NCI-H1417 (cell line): Measurements from ENCODE around the gene FKBP2.

Experiments used
- DNase-seq, 3 experiments: peaks; one replicate each; lab custom pipeline; 2025; lab: John Stamatoyannopoulos, UW

The FKBP2 gene

DNA sequence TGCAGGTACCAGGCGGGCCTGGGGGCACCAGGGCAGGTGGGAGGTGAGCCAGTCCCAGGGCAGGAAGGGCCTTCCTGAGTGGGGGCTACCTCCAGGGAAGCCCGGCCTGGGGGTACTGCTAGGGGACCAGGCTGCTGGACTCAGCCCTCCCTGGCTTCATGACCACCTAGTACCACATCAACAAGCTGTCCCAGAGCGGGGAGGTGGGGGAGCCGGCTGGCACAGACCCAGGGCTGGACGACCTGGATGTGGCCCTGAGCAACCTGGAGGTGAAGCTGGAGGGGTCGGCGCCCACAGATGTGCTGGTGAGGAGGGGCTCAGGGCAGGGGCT, 21.6 kb upstream of the FKBP2 start:
- no peak for DNase-seq

DNA sequence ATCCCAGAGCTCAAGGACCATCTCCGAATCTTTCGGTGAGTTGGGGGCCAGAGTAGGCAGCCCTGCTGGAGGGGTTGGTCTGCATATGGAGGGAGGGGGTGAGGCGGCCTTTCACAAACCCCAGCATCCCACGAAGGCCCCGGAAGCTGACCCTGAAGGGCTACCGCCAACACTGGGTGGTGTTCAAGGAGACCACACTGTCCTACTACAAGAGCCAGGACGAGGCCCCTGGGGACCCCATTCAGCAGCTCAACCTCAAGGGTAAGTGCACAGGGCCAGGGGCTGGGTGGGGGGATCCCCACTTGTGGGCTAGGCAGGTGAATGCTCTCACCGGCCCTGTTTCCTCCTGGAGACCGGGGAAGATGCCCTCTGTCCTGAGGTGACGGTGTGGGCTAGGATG, 21.1 kb upstream of the FKBP2 start:
- no peak for DNase-seq

DNA sequence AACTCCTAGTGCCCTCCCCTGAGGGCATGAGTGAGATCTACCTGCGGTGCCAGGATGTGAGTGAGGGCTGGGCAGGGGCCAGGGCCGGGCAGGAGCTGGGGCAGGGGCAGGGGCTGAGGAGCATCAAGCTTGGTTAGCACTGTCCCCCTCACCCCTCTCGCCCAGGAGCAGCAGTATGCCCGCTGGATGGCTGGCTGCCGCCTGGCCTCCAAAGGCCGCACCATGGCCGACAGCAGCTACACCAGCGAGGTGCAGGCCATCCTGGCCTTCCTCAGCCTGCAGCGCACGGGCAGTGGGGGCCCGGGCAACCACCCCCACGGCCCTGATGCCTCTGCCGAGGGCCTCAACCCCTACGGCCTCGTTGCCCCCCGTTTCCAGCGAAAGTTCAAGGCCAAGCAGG, 20.6 kb upstream of the FKBP2 start:
- no peak for DNase-seq

DNA sequence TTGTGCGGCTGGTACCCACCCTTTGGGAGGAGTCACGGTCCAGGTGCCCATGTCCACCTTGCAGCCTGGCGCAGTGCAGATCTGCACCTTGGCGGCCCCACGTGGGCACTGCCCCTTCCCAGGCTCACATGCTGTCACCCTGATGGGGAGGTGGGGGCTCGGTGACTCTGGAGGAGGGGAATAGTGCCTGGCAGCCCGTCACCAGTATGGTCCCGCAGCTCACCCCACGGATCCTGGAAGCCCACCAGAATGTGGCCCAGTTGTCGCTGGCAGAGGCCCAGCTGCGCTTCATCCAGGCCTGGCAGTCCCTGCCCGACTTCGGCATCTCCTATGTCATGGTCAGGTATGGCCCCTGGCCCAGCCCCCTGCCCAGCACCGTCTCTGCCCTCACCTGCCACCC, 20.1 kb upstream of the FKBP2 start:
- DNase-seq: no peak

DNA sequence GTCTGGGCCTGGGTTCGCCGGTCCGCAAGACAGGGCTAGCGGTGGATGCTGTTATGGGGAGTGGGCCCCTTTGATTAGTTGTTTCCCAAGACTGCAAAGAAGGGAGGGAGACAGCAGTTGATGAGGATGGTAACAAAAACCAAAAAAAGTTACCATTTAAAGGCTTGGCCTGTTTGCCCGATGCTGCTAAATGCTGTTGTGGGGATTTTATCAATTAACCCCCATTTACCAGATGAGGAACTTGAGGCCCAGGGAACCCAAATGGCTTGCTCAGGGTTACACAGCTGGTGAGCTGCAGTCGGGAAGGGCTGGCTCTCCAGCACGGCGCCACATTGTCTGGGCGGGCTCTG, 18.3 kb upstream of the FKBP2 start:
- peak in 1 of 3 experiments; percentile 75 for DNase-seq

DNA sequence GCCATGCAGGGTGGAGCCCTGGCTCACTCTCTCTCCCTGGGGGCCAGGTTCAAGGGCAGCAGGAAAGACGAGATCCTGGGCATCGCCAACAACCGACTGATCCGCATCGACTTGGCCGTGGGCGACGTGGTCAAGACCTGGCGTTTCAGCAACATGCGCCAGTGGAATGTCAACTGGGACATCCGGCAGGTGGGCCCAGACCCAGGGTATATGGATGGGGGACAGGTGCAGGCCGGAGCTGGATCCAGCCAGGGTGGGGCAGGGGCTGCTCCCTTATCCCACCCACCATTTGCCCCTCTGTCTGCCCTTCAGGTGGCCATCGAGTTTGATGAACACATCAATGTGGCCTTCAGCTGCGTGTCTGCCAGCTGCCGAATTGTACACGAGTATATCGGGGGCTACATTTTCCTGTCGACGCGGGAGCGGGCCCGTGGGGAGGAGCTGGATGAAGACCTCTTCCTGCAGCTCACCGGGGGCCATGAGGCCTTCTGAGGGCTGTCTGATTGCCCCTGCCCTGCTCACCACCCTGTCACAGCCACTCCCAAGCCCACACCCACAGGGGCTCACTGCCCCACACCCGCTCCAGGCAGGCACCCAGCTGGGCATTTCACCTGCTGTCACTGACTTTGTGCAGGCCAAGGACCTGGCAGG, 17.8 kb upstream of the FKBP2 start:
- DNase-seq: no peak

DNA sequence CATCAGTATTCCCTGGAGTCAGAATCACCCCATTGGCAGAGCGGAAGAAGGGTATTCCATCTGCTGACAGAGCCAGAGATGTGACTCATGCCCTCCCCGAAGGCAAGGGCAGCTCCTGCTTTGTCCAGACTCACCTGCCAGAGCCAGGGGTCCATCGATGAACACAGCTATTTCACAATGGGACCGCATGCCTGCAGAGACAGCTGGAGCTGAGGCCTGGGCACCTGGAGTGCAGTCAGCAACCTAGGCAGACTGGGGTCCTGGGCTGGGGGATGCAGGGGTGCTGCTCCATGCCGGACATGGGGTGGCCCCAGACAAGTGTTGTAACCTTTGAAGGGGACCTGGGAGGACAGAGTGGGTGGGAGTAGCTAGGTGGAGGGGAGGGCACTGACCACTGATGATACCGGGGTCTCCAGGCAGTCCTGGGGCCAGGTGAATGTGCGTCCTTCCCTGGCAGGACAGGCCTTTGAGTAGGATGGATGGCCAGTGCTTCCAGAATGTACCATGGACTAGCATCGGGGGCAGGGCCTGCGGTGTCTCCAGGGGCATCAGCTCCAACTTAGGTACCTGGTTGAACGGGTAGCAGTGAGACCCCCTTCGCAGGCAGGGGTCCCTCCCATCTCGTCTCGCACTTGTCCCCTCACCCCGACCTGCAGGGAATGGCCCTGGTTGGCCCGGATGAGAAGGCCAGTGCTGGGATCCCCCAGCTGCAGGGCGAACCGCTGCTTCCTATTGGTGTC, 16.6 kb upstream of the FKBP2 start:
- DNase-seq: no peak

DNA sequence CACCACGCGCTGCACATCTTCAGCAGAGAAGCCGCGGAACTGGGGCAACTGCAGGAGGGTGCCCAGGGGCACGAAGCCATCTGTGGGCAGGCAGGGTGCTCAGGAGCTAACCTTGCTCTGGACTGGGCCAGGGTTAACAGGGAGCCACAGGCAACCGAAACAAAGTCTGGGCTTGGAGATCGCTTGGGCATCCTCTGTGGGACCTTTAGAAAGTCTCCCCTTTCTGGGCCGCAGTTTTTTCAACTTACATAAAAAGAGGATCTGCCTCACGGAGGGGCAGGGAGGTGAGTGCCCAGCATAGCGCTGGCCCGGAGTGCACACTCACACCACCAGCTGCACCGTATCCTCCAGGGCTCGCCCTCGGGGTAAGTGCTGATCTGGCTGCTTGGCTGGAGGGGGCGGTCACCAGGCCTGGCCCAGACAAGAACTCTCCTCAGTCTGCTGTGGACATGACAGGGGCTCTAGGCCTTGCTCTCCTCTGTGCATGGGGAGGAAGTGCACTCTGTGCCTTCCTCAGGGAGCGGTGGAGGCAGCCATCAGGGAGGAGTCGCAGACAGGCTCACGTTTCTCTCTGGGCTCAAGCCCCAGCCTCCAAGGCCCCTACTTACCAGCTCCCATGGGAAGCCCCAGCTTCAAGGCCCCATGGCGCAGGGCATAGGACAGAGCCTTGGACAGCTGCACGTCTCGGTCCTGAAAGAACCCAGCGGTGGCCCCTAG, 15.8 kb upstream of the FKBP2 start:
- no peak for DNase-seq

DNA sequence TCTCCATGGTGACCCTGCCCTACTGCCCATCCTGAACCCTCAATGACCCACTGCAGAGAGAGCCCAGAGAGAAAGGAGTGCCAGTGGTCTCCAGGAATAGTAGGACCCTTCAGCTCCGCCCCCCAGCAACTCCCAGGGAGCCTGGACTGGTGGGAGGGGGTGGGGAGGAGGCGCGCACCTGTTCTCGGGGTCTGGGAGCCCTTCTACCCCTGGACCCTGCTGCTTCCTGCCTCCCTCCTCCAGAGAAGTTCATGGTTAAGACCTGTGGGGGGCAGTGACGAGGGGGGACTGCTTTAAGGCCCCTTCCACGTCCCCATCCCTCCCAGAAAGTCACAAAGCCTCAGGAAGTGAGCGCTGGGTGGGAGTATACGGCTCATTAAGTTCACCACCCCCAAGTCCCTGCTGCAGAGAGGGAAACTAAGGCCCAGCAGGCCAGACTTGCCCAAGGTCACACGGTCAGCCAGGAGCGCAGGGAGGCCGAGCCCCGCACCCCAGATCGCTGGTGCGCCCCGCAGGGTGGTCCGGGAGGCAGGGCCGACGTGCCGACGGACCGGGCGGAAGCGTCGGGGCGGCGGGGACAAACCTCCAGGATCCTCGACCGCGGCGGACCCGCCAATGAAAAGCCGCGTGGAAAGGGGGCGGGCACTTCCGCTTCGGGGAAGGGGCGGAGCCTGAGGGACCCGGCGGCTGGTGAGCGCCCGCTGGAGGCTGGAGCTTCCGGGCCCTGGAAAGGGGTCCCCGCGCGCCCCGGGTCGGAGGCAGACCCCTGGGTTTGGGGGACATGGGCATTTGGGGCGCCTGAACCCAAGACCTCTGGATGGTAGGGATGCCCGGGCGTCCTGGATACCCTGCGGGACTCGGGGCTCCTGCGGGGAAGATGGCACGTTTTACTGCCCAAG, 15.0 kb upstream of the FKBP2 start, which contains the start of the genes NUDT22 and TRPT1:
Gene NUDT22, plus strand, starts transcription at position 667 of the 899 bp plus-strand sequence. CDS start 379 bp downstream, outside the sequence.
Gene TRPT1, minus strand, starts transcription at position 579 of the 899 bp plus-strand sequence. Its CDS starts 326 bp downstream, at position 253.
- DNase-seq: peak; percentile 87 to 93 (median 90)

DNA sequence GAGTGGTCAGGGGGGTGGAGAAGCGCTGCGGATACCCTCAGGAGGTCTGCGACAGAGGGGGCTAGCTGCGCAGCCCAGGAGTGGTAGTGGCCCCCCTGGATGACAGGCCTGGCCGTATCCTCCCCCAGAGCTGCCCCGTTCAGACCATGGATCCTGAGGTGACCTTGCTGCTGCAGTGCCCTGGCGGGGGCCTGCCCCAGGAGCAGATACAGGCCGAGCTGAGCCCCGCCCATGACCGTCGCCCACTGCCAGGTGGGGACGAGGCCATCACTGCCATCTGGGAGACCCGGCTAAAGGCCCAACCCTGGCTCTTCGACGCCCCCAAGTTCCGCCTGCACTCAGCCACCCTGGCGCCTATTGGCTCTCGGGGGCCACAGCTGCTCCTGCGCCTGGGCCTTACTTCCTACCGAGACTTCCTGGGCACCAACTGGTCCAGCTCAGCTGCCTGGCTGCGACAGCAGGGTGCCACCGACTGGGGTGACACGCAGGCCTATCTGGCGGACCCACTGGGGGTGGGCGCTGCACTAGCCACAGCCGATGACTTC, 14.3 kb upstream of the FKBP2 start:
- peak in 2 of 3 experiments; percentile 79 to 80 for DNase-seq

DNA sequence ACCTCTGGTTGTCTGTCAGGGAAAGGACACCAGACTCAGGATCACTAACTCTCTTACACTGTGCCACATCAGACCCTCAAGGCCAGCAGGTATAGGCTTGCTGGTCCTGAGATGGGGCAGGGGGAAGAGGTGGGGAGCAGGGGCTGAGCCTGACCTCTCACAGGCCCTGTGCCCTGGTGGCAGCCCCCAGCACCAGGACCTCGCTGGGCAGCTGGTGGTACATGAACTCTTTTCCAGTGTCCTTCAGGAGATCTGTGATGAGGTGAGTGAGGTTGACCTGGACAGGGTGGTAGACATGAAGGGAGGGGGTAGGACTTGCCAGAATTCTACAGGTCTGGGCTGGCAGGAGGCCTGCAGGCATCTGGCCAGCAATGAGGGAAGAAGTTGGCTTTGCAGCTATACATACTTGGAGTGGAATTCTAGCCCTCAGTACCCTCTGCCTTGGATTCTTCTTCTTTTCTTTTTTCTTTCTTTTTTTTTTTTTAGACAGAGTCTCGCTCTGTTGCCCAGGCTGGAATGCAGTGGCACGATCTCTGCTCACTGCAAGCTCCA, 13.4 kb upstream of the FKBP2 start:
- DNase-seq: no peak

DNA sequence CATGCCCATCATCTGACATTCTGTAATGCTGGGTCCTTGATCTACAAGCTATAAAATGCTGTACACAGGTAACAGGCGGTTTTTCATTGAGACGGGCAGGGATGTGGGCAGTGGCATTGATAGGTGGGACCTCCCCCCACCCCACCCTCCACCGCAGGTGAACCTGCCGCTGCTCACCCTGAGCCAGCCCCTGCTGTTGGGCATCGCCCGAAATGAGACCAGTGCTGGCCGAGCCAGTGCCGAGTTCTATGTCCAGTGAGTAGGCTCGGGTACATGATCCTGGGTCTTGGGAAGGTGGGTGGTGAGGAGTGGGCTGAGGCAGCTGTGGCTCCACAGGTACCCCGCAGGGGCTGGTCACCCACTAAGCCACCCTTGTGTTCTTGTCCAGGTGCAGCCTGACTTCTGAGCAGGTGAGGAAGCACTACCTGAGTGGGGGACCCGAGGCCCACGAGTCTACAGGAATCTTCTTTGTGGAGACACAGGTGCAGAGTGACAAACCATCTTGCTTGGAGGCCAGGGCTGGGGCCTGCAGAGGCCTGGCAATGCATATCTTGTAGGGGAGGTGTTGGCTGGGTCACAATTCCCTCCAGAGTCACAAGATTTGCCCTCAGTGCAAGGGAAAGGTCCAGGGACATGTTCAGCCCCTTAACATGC, 11.7 kb upstream of the FKBP2 start:
- DNase-seq: no peak

DNA sequence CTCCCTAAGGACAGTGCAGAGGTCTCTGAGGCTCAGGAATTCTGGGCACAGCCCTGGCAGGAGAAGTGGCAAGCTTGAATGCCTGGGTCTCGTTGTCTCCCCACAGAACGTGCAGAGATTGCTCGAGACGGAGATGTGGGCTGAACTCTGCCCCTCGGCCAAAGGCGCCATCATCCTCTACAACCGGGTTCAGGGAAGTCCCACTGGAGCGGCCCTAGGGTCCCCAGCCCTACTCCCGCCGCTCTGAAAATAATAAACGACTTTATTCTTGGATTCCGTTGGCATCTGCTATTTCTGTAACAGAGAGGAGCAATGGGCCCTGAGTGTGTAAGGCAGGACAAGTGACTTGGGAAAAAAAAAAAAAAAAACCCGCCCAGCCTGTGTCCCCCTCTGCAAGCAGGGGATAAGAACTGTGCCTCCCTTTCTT, 11.1 kb upstream of the FKBP2 start:
- no peak for DNase-seq

DNA sequence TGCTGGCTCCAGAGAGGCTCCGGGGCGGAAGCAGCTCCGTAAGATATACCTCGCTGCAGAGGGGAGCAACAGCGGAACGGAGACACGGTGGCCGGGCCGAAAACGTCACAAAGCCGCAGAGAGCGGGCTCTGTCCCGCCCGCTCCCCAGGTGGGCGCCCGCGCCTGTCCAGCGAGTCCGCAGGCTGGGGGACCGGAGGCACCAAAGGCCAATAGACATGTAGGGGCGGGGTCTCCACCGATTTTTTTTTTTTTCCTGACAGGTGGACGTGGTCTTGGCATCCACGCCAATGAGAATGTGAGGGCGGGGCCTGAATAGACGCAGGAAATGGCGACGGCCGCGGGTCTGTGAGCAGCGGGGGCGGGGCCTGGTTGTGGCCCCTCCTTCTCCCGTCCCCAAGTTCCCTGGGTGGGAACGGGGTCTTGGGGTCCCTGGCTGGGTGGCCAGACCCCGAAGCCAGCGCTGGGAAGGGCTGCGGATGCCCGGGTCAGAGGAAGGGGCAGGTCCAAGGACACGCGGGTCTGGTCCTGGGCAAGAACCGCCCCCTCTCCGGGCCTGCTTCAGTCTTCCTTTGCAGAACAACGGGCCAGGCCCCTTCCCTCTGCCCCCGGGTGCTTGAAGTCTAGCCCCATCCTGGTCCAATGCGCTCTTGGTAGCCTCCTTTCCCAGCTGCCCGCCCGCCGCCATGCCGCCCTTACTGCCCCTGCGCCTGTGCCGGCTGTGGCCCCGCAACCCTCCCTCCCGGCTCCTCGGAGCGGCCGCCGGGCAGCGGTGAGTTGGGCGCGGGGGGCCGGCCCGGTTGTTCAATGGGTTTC, 10.5 kb upstream of the FKBP2 start, which contains the start of gene DNAJC4:
Gene DNAJC4, plus strand, starts transcription at position 378 of the 814 bp plus-strand sequence. Its CDS starts 307 bp downstream, at position 685.
- DNase-seq: peak; percentile 96 to 99 (median 98)

DNA sequence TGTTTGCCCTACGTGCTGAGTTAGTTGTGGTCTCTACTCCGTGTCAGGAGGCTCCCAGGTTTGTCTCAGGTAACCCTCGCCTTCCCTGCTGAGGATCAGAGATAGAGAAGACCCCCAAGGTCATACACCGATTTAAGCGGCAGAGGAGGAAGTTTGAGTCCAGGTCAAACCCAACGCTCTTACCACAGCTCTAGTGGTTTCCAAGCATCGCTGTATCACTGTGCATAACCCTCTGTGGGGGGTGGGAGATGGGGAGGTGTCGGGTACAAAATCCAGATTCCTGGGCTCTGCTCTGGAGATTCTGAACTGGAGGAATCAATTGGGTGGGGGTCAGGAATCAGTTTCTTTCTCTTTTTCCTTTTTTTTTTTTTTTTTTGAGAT, 9.9 kb upstream of the FKBP2 start:
- DNase-seq: no peak

DNA sequence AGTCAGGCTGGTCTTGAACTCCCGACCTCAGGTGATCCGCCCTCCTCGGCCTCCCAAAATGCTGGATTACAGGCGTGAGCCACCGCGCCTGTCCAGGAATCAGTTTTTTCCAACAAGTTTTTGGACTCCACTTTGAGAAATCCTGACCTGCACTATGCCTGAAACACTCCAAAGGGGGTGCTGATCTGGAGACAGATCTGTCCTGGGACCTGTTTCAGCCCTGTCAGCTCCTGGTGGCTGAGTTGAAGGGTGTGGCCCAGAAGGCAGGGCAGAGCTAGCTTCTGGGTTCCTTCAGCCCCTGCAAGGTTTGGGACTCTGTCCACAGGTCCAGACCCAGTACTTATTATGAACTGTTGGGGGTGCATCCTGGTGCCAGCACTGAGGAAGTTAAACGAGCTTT, 9.3 kb upstream of the FKBP2 start:
- DNase-seq: no peak

DNA sequence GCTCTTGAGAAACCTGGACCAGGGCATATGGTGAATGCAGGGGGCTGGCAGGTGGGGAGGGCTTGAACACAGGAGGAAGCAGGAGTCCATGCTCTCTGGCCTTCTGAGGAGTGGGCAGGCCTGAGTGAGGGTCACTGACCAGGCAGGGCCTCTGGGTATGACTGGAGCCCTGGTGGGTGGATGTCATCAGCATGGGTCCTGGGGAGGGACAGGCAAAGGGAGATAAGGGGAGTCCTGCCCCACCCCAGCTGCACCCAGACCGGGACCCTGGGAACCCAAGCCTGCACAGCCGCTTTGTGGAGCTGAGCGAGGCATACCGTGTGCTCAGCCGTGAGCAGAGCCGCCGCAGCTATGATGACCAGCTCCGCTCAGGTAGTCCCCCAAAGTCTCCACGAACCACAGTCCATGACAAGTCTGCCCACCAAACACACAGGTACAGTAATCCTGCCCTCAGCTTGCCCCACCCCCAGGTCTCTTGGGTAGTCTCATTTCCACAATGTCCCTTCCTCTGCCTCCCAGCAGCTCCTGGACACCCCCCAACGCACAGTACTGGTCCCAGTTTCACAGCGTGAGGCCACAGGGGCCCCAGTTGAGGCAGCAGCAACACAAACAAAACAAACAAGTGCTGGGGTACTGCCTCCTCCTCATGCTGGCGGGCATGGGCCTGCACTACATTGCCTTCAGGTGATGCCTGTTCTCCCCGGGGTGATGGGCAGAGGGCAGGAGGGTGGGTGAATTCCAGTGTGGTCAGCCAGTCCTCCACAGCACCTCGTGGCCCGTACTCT, 8.5 kb upstream of the FKBP2 start:
- DNase-seq: no peak

DNA sequence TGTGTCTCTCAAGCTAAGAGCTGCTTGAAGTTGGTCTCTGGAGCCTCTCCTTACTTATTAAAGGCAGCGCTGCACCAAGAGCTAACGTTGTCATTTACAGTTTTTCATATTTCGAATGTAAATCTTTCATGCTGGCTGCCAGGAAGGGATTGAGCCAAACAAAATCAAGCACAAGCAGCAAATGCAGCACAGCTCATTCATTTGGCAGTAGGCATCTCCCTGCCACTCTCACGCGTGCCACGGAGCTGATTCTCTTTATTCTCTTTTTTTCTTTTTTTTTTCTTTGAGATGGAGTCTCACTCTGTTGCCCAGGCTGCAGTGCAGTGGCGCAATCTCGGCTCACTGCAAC, 8.0 kb upstream of the FKBP2 start:
- no peak for DNase-seq

DNA sequence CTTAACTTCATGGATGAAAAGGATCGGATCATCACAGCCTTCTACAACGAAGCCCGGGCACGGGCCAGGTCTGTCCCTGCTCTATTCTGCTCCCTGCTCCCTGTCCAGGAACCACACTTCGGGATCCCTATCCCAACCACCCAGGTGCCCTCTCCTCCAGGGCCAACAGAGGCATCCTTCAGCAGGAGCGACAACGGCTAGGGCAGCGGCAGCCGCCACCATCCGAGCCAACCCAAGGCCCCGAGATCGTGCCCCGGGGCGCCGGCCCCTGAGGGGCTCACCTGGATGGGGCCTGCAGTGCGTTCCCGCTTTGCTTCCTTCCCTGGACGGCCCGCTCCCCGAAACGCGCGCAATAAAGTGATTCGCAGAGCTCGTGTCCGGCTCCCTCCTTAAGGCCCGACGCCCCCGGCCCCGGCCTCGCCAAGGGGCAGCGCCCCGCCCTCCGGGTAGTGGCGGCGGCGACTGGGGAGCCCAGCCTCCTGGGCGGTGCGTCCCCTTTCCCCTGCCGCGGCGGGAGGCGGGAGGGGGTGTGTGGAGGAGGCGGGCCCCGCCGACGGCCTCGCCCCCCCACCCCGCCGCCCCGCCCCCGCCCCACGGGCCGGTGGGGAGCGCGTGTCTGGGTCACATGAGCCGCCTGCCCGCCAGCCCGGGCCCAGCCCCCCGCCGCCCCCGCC, 6.8 kb upstream of the FKBP2 start, which contains the start of gene VEGFB:
Gene VEGFB, plus strand, starts transcription at position 672 of the 674 bp plus-strand sequence. CDS start 250 bp downstream, outside the sequence.
- DNase-seq: peak; percentile 49 to 78 (median 76)
